HepG2 (cell line): ENCODE measurements around the gene PLD2. TPM values are rescaled to one million over a fixed set of nuclear protein-coding genes. Genes with fewer than 3 reads are reported as not detected.

ENCODE experiments used
- AHDC1 ChIP-seq: sonication (generic); formaldehyde crosslinking; IDR thresholded peaks from 2 replicates; pipeline ENCODE4 v1.5.1; 2020; ENCODE audit warnings: mild to moderate bottlenecking, missing genetic modification reagents, borderline replicate concordance
- ARID4A ChIP-seq: sonication (generic); formaldehyde crosslinking; IDR thresholded peaks from 2 replicates; pipeline ENCODE4 v1.5.0; 2020; ENCODE audit warnings: mild to moderate bottlenecking, missing genetic modification reagents, borderline replicate concordance
- ELF1 ChIP-seq: sonication (generic); formaldehyde crosslinking; IDR thresholded peaks from 2 replicates; pipeline ENCODE4 v1.4.0; 2020; ENCODE audit warnings: missing genetic modification reagents
- GABPA ChIP-seq, 2 experiments: IDR thresholded peaks; 2 replicates each; pipeline ENCODE4 v1.6.1; 2011 to 2016; ENCODE audit warnings: low read depth in 2 of 2, low read length in 1 of 2, missing biosample characterization in 1 of 2, missing genetic modification characterization in 1 of 2
- HNRNPL ChIP-seq: fragments of 200-400 bp; formaldehyde crosslinking; IDR thresholded peaks from 2 replicates; pipeline ENCODE4 v1.6.1; 2017; ENCODE audit warnings: mild to moderate bottlenecking, low read depth, low read length
- MED8 ChIP-seq: sonication (generic); formaldehyde crosslinking; IDR thresholded peaks from 2 replicates; pipeline ENCODE4 v1.8.1; 2023; ENCODE audit warnings: mild to moderate bottlenecking, missing genetic modification reagents; ENCODE audit not compliant: insufficient replicate concordance
- MIXL1 ChIP-seq: IDR thresholded peaks from 2 replicates; pipeline ENCODE4 v1.6.1; 2016
- MZF1 ChIP-seq: sonication (generic); formaldehyde crosslinking; IDR thresholded peaks from 2 replicates; pipeline ENCODE4 v1.8.1; 2023; ENCODE audit warnings: mild to moderate bottlenecking, missing genetic modification reagents, borderline replicate concordance
- NR2F1 ChIP-seq, 2 experiments: fragments of 450-650 bp in 1 of 2; formaldehyde crosslinking in 1 of 2; IDR thresholded peaks; 2 replicates each; pipeline versions ENCODE4 v1.5.0 to v1.6.1; 2016 to 2020; ENCODE audit warnings: mild to moderate bottlenecking in 1 of 2, missing compliant biosample characterization in 1 of 2, missing genetic modification reagents in 1 of 2, moderate library complexity in 1 of 2
- TFDP1 ChIP-seq: IDR thresholded peaks from 2 replicates; pipeline ENCODE4 v1.6.1; 2016; ENCODE audit warnings: missing compliant biosample characterization, missing genetic modification reagents, borderline replicate concordance
- ZFP90 ChIP-seq: sonication (generic); formaldehyde crosslinking; IDR thresholded peaks from 2 replicates; pipeline ENCODE4 v1.8.0; 2022; ENCODE audit warnings: missing genetic modification reagents, mild to moderate bottlenecking, inconsistent platforms, borderline replicate concordance
- ZNF281 ChIP-seq: sonication (generic); formaldehyde crosslinking; IDR thresholded peaks from 2 replicates; pipeline ENCODE4 v1.4.0; 2020; ENCODE audit warnings: missing genetic modification reagents, borderline replicate concordance
- ZNF382 ChIP-seq: sonication (generic); formaldehyde crosslinking; IDR thresholded peaks from 2 replicates; pipeline ENCODE4 v1.5.0; 2020; ENCODE audit warnings: missing genetic modification reagents, mild to moderate bottlenecking, borderline replicate concordance
- polyA plus RNA-seq, 8 experiments: library from polyadenylated mRNA; depleted of rRNA in 3 of 8; stranded (reverse) in 7 of 8; unstranded in 1 of 8; fragments of >200 nt; fragmentation: Illumina TruSeq in 4 of 8; extraction: Trizol in 4 of 8; gene quantifications; 2 replicates each; pipeline versions ENCODE4 v1.2.1 to v1.2.3, GENCODE V29; 2011 to 2016; ENCODE audit warnings: low read depth in 4 of 8, missing spikeins in 1 of 8, mixed read lengths in 1 of 8; ENCODE audit not compliant: insufficient read depth in 1 of 8
- total RNA-seq, 5 experiments: library from RNA; depleted of rRNA; stranded (reverse); fragments of >200 nt; fragmentation: Illumina TruSeq; extraction: Trizol; gene quantifications; 2 replicates each; pipeline ENCODE4 v1.2.3, GENCODE V29; 2016; ENCODE audit warnings: low read depth in 1 of 5

PLD2 gene
- total and polyA plus RNA-seq, 2 of the 13 experiments (the other 11 are each of a cell fraction or from before 2014, with no cell fraction given) = 13.4 to 29.7 TPM

- peak; percentile 30; the same call in 1 of the 2 replicates for TF ChIP-seq ARID4A (CRISPR knock-in tag)
- peak; percentile 75 for TF ChIP-seq ELF1 (CRISPR knock-in tag)
- TF ChIP-seq MZF1 (CRISPR knock-in tag) = no peak
- TF ChIP-seq ZFP90 = no peak
- TF ChIP-seq ZNF382 (CRISPR knock-in tag) = no peak
- peak; percentile 30; the same call in 1 of the 2 replicates for TF ChIP-seq AHDC1 (CRISPR knock-in tag)
- 0 out of 2 replicates have a peak, but pooled peaks have one; percentile 43 for TF ChIP-seq MIXL1 (CRISPR knock-in tag)
- no peak for TF ChIP-seq GABPA (IDR thresholded peaks at IDR 0.05; ENCODE audit: low read depth, low read length)
- TF ChIP-seq GABPA (CRISPR knock-in tag; IDR thresholded peaks at IDR 0.05; ENCODE audit: low read depth) = peak; percentile 59
- TF ChIP-seq MED8 (CRISPR knock-in tag) = no peak
- TF ChIP-seq HNRNPL = no peak
- TF ChIP-seq NR2F1 (CRISPR knock-in tag; IDR thresholded peaks at IDR 0.05) = no peak
- peak; percentile 98 for TF ChIP-seq ZNF281
- TF ChIP-seq TFDP1 (CRISPR knock-in tag) = no peak
Measured at GRCh38 chr17:4858068-4858881, 51.3 kb downstream of the PLD2 start (continued).
